ENCODE results near the gene ATP6V1D. TPM values are rescaled to one million over a fixed set of nuclear protein-coding genes. Genes with fewer than 3 reads are reported as not detected.

Gene ATP6V1D
- 53.5 and 53.7 TPM in 2 replicates for total RNA-seq

GRCh38 chr14:67359775-67360469 is at the start of gene ATP6V1D, which contains the start of gene EIF2S1:
ATP6V1D (minus strand) TSS chr14:67359804; CDS start chr14:67359698, 106 bp downstream.
EIF2S1 (plus strand) TSS chr14:67360328; CDS start chr14:67364768, 4,440 bp downstream.

Other genes with a start within 250 kb of the ATP6V1D start
- gene GARIN2, start 170.4 kb downstream of the ATP6V1D start, total RNA-seq = 0.09 TPM in 1 of 2 replicates, not detected in the other
- gene PALS1, start 118.4 kb downstream of the ATP6V1D start, total RNA-seq = 31.9 and 37.5 TPM in 2 replicates
- 150 and 189 TPM in 2 replicates for gene EIF2S1, start 524 bp upstream of the ATP6V1D start, total RNA-seq
- 0.43 TPM in 2 replicates for gene PLEK2, start 52.4 kb upstream of the ATP6V1D start, total RNA-seq
- gene TMEM229B, start 128.9 kb upstream of the ATP6V1D start, total RNA-seq = 0.33 and 0.52 TPM in 2 replicates
- gene PLEKHH1, start 173.5 kb upstream of the ATP6V1D start, total RNA-seq = 0.11 and 0.17 TPM in 2 replicates
- gene PIGH, start 240.5 kb upstream of the ATP6V1D start, total RNA-seq = 13.8 and 15.7 TPM in 2 replicates